Panc1 (cell line): ENCODE data around the gene SNX13. TPM values are rescaled to one million over a fixed set of nuclear protein-coding genes. Genes with fewer than 3 reads are reported as not detected.

Source experiments
- ATAC-seq: fragments of 200-7000 bp; cut with Tn5 transposase; 2 replicates; pipeline ENCODE4 v1.9.1; 2020; ENCODE audit warnings: mild to moderate bottlenecking, moderate library complexity
- BruUV-seq: library from RNA; stranded (reverse); fragments of 400-500 nt; replicated peaks from 2 replicates; lab custom pipeline; 2021; lab: Mats Ljungman, UMichigan
- CTCF ChIA-PET: fragments of 300-600 bp; sonication (Branson Sonifier 250); formaldehyde crosslinking; loops from one replicate; lab custom pipeline; 2022; ENCODE audit warnings: antibody characterized with exemption; lab: Charles Lee
- POLR2A ChIA-PET: fragments of 300-600 bp; sonication (Branson Sonifier 250); formaldehyde crosslinking; loops from one replicate; lab custom pipeline; 2022; ENCODE audit warnings: antibody characterized with exemption; lab: Charles Lee
- DNase-seq: peaks from one replicate; pipeline ENCODE4 v3.0.0-alpha.2; 2010; ENCODE audit warnings: low read depth, low spot score
- H3K27ac ChIP-seq: 2 replicates; pipeline ENCODE4 v1.5.1; 2011; ENCODE audit warnings: mild to moderate bottlenecking, low read length, inconsistent platforms
- H3K27me3 ChIP-seq: fragments of 200-500 bp; sonication (Bioruptor generic); 2 replicates; pipeline ENCODE4 v1.6.0; 2014; ENCODE audit warnings: low read length, inconsistent platforms; ENCODE audit not compliant: control insufficient read depth, insufficient read depth
- H3K36me3 ChIP-seq: fragments of 200-500 bp; sonication (Bioruptor generic); 2 replicates; pipeline ENCODE4 v1.5.1; 2014; ENCODE audit warnings: inconsistent platforms, mild to moderate bottlenecking, low read length, moderate library complexity; ENCODE audit not compliant: control insufficient read depth, insufficient read depth
- H3K4me1 ChIP-seq: 2 replicates; pipeline ENCODE4 v1.5.1; 2011; ENCODE audit warnings: inconsistent platforms, mild to moderate bottlenecking, low read length, moderate library complexity; ENCODE audit not compliant: control insufficient read depth, insufficient read depth
- H3K4me3 ChIP-seq, 2 experiments: 2 replicates each; pipeline ENCODE4 v1.5.1; 2011 to 2012; ENCODE audit warnings: low read depth in 2 of 2, low read length in 2 of 2, mild to moderate bottlenecking in 2 of 2, inconsistent platforms in 1 of 2, moderate library complexity in 1 of 2
- H3K9me3 ChIP-seq: fragments of 200-500 bp; sonication (Bioruptor generic); 2 replicates; pipeline ENCODE4 v1.5.1; 2014; ENCODE audit warnings: low read depth, mild to moderate bottlenecking, inconsistent platforms, low read length, moderate library complexity; ENCODE audit not compliant: control insufficient read depth, insufficient read depth
- CTCF ChIP-seq: fragments of 450-650 bp; IDR thresholded peaks from 2 replicates; pipeline ENCODE4 v1.5.1; 2017; ENCODE audit warnings: mild to moderate bottlenecking
- POLR2AphosphoS5 ChIP-seq: IDR thresholded peaks from 2 replicates; pipeline ENCODE4 v1.6.1; 2012; ENCODE audit warnings: mild to moderate bottlenecking, low read depth, low read length, moderate library complexity
- REST ChIP-seq, 2 experiments: IDR thresholded peaks; 2 replicates each; pipeline ENCODE4 v1.6.1; 2011 to 2012; ENCODE audit warnings: low read depth in 2 of 2, control low read depth in 1 of 2, low read length in 1 of 2, mild to moderate bottlenecking in 1 of 2, moderate library complexity in 1 of 2; ENCODE audit not compliant: insufficient read depth in 1 of 2
- SIN3A ChIP-seq: IDR thresholded peaks from 2 replicates; pipeline ENCODE4 v1.6.1; 2012; ENCODE audit warnings: low read depth, mild to moderate bottlenecking, low read length, moderate library complexity, borderline replicate concordance; ENCODE audit not compliant: insufficient read depth
- TCF7L2 ChIP-seq: IDR thresholded peaks from 2 replicates; pipeline ENCODE4 v1.6.1; 2011; ENCODE audit warnings: mild to moderate bottlenecking, low read depth, low read length, inconsistent platforms
- in situ Hi-C: cut with HindIII; loops from 2 replicates; pipeline ENCODE4 v1.10.0; 2016; ENCODE audit warnings: low sequenced_read_pairs, low pct_unique_long_range_greater_than_20kb
- intact Hi-C: fragments of 100-400 bp; cut with micrococcal nuclease; formaldehyde crosslinking; loops from one replicate; pipeline ENCODE4 v1.10.0; 2022; ENCODE audit not compliant: unreplicated experiment
- total RNA-seq: library from RNA; stranded (reverse); gene quantifications from one replicate; pipeline ENCODE4 v1.2.1, GENCODE V29; 2021; ENCODE audit not compliant: unreplicated experiment

SNX13 gene
- total RNA-seq, 1 experiment from 2014 or later: 53.3 TPM

- TF ChIP-seq REST (IDR thresholded peaks at IDR 0.05; ENCODE audit: insufficient read depth in 1 of 2, low read depth in 2 of 2, low read length in 1 of 2): no peak
- no peak for TF ChIP-seq TCF7L2
- TF ChIP-seq CTCF: no peak
- no peak for TF ChIP-seq SIN3A
- no peak for TF ChIP-seq POLR2AphosphoS5
- Histone ChIP-seq H3K27ac (no peak overlapping the region), H3K27me3 (no peaks in the 10 kb centered on the region), H3K9me3 (no peaks in the 10 kb centered on the region), H3K4me3 (no peak overlapping the region), H3K36me3 (peaks cover 10% of the 10 kb centered on the region), H3K4me1 (no peaks in the 10 kb centered on the region)
- in situ Hi-C loops (no loop called here), intact Hi-C loops (no loop called here)
- BruUV-seq: no TSS peak
- DNase-seq: no peak
- ChIA-PET CTCF (no interaction called here), POLR2A (no interaction called here)
- ATAC-seq: no peak
Measured at GRCh38 chr7:17870406-17870805, 69.9 kb downstream of the SNX13 start.

- no peak for DNase-seq
- in situ Hi-C loops: no loop called here
- TF ChIP-seq CTCF (no peak), SIN3A (no peak), TCF7L2 (no peak), REST (IDR thresholded peaks at IDR 0.05; ENCODE audit: insufficient read depth in 1 of 2, low read depth in 2 of 2, low read length in 1 of 2) (no peak), POLR2AphosphoS5 (no peak)
- BruUV-seq: no TSS peak
- H3K27me3 ChIP-seq: no peaks in the 10 kb centered on the region
- no peaks in the 10 kb centered on the region for H3K9me3 ChIP-seq
- intact Hi-C loops: no loop called here
- H3K36me3 ChIP-seq: peaks cover 3% of the 10 kb centered on the region
- CTCF ChIA-PET: no interaction called here
- H3K4me3 ChIP-seq: no peak overlapping the region
- POLR2A ChIA-PET: no interaction called here
- no peak overlapping the region for H3K27ac ChIP-seq
- no peak for ATAC-seq
- no peaks in the 10 kb centered on the region for H3K4me1 ChIP-seq
Measured at GRCh38 chr7:17863809-17864143, 76.5 kb downstream of the SNX13 start.
